ENCODE data around the gene EGFR.

Gene EGFR

GRCh38 chr7:55177589-55178261 lies 158.9 kb downstream of the EGFR start:
- peak; percentile 35 for DNase-seq

- no peak for DNase-seq
These were observed 159.6 kb downstream of the EGFR start for GRCh38 chr7:55178292-55178862.

GRCh38 chr7:55178863-55179773 lies 160.3 kb downstream of the EGFR start:
- no peak for DNase-seq

- peak; percentile 80 for DNase-seq
These were observed 161.3 kb downstream of the EGFR start for GRCh38 chr7:55179931-55180682.

- DNase-seq, result peak; percentile 47
These were observed 162.2 kb downstream of the EGFR start for GRCh38 chr7:55180963-55181542.

GRCh38 chr7:55181762-55182161 lies 162.9 kb downstream of the EGFR start:
- no peak for DNase-seq

- DNase-seq, result no peak
These were observed 165.1 kb downstream of the EGFR start for GRCh38 chr7:55183897-55184296.

- DNase-seq, result no peak
These were observed 166.5 kb downstream of the EGFR start for GRCh38 chr7:55185321-55185802.

- no peak for DNase-seq
These were observed 167.3 kb downstream of the EGFR start for GRCh38 chr7:55185941-55186609.

- DNase-seq, result no peak
These were observed 169.1 kb downstream of the EGFR start for GRCh38 chr7:55187701-55188491.

GRCh38 chr7:55188590-55189138 lies 169.8 kb downstream of the EGFR start:
- no peak for DNase-seq

- DNase-seq, result no peak
These were observed 170.4 kb downstream of the EGFR start for GRCh38 chr7:55189146-55189766.

- DNase-seq, result no peak
These were observed 171.1 kb downstream of the EGFR start for GRCh38 chr7:55189878-55190436.

GRCh38 chr7:55190511-55191160 lies 171.8 kb downstream of the EGFR start:
- no peak for DNase-seq

GRCh38 chr7:55191161-55191925 lies 172.5 kb downstream of the EGFR start:
- DNase-seq, result no peak

- peak; percentile 31 for DNase-seq
These were observed 173.3 kb downstream of the EGFR start for GRCh38 chr7:55191926-55192692.

- DNase-seq, result no peak
These were observed 173.9 kb downstream of the EGFR start for GRCh38 chr7:55192723-55193122.

GRCh38 chr7:55193245-55193644 lies 174.4 kb downstream of the EGFR start:
- no peak for DNase-seq
